DOHH2 (cell line): ENCODE data around the gene PTPRT.

ENCODE experiments used
- H3F3A ChIP-seq: fragments of 200-600 bp; sonication (generic), shearing (Covaris generic); 2 replicates; pipeline ENCODE4 v1.6.0; 2016; ENCODE audit warnings: antibody characterized with exemption, mild to moderate bottlenecking; ENCODE audit not compliant: control insufficient read depth, insufficient read depth
- H3K27ac ChIP-seq: fragments of 200-600 bp; sonication (generic); 2 replicates; pipeline ENCODE4 v1.5.1; 2014; ENCODE audit warnings: low read depth, mild to moderate bottlenecking, low read length, moderate library complexity
- H3K27me3 ChIP-seq: fragments of 200-600 bp; sonication (generic); 2 replicates; pipeline ENCODE4 v1.6.1; 2014; ENCODE audit warnings: mild to moderate bottlenecking, low read length, mixed read lengths; ENCODE audit not compliant: control insufficient read depth
- H3K36me3 ChIP-seq: fragments of 200-600 bp; sonication (generic); 2 replicates; pipeline ENCODE4 v1.6.1; 2014; ENCODE audit warnings: mild to moderate bottlenecking, low read length, moderate library complexity, mixed read lengths; ENCODE audit not compliant: control insufficient read depth
- H3K4me1 ChIP-seq: fragments of 200-600 bp; sonication (generic); 2 replicates; pipeline ENCODE4 v1.6.1; 2014; ENCODE audit warnings: mild to moderate bottlenecking, low read length, mixed read lengths; ENCODE audit not compliant: control insufficient read depth
- H3K4me2 ChIP-seq: fragments of 200-600 bp; sonication (generic); 2 replicates; pipeline ENCODE4 v1.6.0; 2014; ENCODE audit warnings: mild to moderate bottlenecking, low read length, moderate library complexity
- H3K4me3 ChIP-seq: fragments of 200-600 bp; sonication (generic); 2 replicates; pipeline ENCODE4 v1.5.1; 2014; ENCODE audit warnings: mild to moderate bottlenecking, low read length, mixed read lengths
- H3K79me2 ChIP-seq: fragments of 200-600 bp; sonication (generic); 2 replicates; pipeline ENCODE4 v1.6.1; 2014; ENCODE audit warnings: mild to moderate bottlenecking, low read length, mixed read lengths; ENCODE audit not compliant: control insufficient read depth
- H3K9me2 ChIP-seq: fragments of 200-600 bp; sonication (generic); replicated peaks from 2 replicates; pipeline ENCODE4 v1.6.1; 2014; ENCODE audit warnings: mild to moderate bottlenecking, low read length, mixed read lengths; ENCODE audit not compliant: control insufficient read depth
- H3K9me3 ChIP-seq: fragments of 200-600 bp; sonication (generic); 2 replicates; pipeline ENCODE4 v1.6.1; 2014; ENCODE audit warnings: antibody characterized with exemption, low read length, mixed read lengths; ENCODE audit not compliant: control insufficient read depth, insufficient read depth
- H4K20me1 ChIP-seq: fragments of 200-600 bp; sonication (generic); 2 replicates; pipeline ENCODE4 v1.6.0; 2014; ENCODE audit warnings: low read depth, mild to moderate bottlenecking, antibody characterized with exemption, low read length, moderate library complexity; ENCODE audit not compliant: control insufficient read depth, insufficient read depth
- EZH2phosphoT487 ChIP-seq: fragments of 200-600 bp; sonication (generic); IDR thresholded peaks from 2 replicates; pipeline ENCODE4 v1.6.1; 2017; ENCODE audit warnings: borderline replicate concordance, mild to moderate bottlenecking, antibody characterized with exemption, low read length, moderate library complexity, mixed read lengths
- TF ChIP-seq, protein P1 (sequence below): fragments of 200-600 bp; sonication (generic); IDR thresholded peaks from one replicate; pipeline ENCODE4 v1.5.1; 2014; ENCODE audit warnings: antibody characterized with exemption, mild to moderate bottlenecking, low read depth, low read length; ENCODE audit not compliant: poor library complexity, severe bottlenecking

PTPRT gene

DNA sequence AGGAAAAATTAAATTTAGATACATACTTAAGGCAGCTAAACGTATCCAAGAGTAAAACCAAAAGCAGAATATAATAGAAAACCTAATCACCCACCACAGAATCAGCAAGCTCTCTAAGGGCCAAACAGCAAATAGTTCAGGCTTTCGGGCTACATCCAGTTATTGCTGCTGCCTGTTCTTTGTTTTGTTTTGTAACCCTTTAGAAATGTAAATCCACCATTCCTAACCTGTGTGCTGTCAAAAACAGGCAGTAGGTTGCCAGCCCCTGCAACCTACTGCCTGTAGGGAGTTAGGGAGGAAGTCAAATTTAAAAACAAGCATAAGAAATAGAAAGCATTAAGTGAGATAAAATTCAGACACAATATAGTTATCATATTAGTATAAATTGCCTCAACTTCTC is 225.9 kb downstream of the PTPRT start:
- no peaks in the 10 kb centered on the region for H3K27me3 ChIP-seq
- no peaks in the 10 kb centered on the region for H3K4me1 ChIP-seq
- TF ChIP-seq EZH2phosphoT487: no peak
- TF ChIP-seq, protein P1, sequence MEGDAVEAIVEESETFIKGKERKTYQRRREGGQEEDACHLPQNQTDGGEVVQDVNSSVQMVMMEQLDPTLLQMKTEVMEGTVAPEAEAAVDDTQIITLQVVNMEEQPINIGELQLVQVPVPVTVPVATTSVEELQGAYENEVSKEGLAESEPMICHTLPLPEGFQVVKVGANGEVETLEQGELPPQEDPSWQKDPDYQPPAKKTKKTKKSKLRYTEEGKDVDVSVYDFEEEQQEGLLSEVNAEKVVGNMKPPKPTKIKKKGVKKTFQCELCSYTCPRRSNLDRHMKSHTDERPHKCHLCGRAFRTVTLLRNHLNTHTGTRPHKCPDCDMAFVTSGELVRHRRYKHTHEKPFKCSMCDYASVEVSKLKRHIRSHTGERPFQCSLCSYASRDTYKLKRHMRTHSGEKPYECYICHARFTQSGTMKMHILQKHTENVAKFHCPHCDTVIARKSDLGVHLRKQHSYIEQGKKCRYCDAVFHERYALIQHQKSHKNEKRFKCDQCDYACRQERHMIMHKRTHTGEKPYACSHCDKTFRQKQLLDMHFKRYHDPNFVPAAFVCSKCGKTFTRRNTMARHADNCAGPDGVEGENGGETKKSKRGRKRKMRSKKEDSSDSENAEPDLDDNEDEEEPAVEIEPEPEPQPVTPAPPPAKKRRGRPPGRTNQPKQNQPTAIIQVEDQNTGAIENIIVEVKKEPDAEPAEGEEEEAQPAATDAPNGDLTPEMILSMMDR: no peak
- no peak overlapping the region for H3K4me3 ChIP-seq
- no peaks in the 10 kb centered on the region for H3K9me3 ChIP-seq
- no peaks in the 10 kb centered on the region for H3K9me2 ChIP-seq
- H3K79me2 ChIP-seq: no peaks in the 10 kb centered on the region
- H3K4me2 ChIP-seq: no peak overlapping the region
- no peaks in the 10 kb centered on the region for H3K36me3 ChIP-seq
- H3K27ac ChIP-seq: no peak overlapping the region
- H3F3A ChIP-seq: no peaks in the 10 kb centered on the region
- no peaks in the 10 kb centered on the region for H4K20me1 ChIP-seq

DNA sequence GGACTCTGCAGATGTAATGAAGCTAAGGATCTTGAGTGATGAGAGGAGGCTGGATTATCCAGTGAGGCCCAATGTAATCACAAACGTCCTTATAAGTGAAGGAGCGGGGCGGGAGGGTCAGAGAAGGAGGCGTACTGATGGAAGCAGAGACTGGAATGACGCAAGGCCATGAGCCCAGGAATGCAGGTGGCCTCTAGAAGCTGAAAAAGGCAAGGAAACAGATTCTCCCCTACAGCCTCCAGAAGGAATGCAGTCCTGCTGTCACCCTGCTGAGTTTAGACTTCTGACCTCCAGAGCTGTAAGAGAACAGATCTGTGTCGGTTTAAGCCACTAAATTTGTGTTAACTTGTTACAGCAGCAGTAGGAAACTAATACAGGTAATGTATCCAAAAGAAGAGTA is 227.9 kb downstream of the PTPRT start:
- Histone ChIP-seq H3K27me3 (no peaks in the 10 kb centered on the region), H4K20me1 (no peaks in the 10 kb centered on the region), H3K36me3 (no peaks in the 10 kb centered on the region), H3K9me2 (no peaks in the 10 kb centered on the region), H3K79me2 (no peaks in the 10 kb centered on the region), H3K9me3 (no peaks in the 10 kb centered on the region), H3K27ac (no peak overlapping the region), H3K4me1 (no peaks in the 10 kb centered on the region), H3K4me2 (no peak overlapping the region), H3F3A (no peaks in the 10 kb centered on the region), H3K4me3 (no peak overlapping the region)
- TF ChIP-seq, protein P1: no peak
- no peak for TF ChIP-seq EZH2phosphoT487

DNA sequence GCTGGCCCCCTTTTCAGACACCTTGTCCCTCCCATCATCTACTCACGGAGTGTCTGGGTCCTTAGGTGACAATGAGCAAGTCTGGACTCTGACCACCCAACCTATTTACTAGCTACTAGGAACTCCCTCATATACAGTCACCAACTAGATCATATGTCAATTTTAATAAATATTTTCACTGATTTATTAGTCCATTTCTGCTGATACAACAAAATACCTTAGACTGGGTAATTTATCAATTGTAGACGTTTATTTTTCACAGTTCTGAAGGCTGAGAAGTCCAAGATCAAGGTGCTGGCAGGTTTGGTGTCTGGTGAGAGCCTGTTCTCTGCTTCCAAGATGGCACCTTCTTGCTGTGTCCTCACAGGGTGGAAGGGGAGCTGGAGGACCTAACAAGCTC is 229.7 kb downstream of the PTPRT start:
- Histone ChIP-seq H3K27ac (no peak overlapping the region), H4K20me1 (no peaks in the 10 kb centered on the region), H3K9me2 (no peaks in the 10 kb centered on the region), H3K9me3 (no peaks in the 10 kb centered on the region), H3K4me1 (no peaks in the 10 kb centered on the region), H3K27me3 (no peaks in the 10 kb centered on the region), H3F3A (no peaks in the 10 kb centered on the region), H3K79me2 (no peaks in the 10 kb centered on the region), H3K4me2 (no peak overlapping the region), H3K36me3 (no peaks in the 10 kb centered on the region), H3K4me3 (no peak overlapping the region)
- TF ChIP-seq, protein P1: no peak
- no peak for TF ChIP-seq EZH2phosphoT487
